Measurements from ENCODE around the gene KCNMA1.
"Not testable (repeated sequence)": the region's sequence is repeated elsewhere in the genome, so short reads cannot be mapped to it uniquely, and the experiment has no call there.

Gene KCNMA1

DNA sequence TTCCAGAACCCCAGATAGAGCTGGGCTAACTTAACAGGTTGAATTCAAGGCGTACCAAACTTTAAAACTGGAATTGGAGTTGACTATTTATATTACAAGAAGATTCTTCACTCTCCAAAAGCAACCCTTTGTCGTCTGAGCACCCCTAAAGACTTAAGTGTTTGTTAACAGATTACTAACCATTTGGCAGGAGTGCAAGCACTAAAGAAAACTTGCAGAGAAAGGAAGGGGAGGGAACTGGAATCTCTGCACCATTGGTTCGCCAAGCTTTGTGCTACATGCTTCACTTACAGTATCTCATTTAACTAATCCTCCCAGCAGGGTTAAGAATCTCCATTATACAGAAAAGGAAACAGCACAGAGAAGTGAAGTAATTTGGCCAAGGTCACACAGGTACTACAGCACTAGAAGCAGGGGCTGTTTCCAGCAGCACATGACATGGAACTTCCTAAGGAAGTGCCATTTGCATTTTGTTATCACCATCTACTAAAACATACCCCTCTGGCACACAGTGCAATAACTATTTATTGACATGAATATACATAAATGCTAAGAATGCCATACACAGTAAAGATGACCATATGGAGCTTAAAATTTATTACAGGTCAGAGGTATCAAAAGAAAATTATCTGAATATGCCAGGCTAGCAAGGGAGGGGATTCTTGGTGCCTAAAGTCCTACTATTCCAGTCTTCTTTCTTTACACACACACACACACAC is 201.2 kb downstream of the KCNMA1 start:
- DNase-seq: no peak

DNA sequence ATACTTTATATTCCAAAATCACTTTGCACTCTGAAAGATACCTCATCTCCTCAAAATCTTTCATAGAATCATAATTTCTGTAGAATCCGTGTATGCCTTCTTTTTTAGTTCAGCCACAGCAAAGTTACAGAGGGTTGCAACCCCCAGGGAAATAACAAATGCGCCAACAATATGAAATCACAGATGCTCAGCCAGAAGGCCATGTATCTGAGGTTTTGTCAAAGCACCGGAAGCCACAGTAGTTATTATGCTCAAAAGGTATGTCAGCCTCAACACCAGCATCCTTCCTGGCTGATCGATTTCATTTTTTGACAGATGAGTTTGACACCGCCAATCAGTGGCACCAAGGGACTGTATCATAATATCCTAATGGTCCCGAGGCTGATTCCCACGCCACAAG is 204.1 kb downstream of the KCNMA1 start:
- no peak for DNase-seq

DNA sequence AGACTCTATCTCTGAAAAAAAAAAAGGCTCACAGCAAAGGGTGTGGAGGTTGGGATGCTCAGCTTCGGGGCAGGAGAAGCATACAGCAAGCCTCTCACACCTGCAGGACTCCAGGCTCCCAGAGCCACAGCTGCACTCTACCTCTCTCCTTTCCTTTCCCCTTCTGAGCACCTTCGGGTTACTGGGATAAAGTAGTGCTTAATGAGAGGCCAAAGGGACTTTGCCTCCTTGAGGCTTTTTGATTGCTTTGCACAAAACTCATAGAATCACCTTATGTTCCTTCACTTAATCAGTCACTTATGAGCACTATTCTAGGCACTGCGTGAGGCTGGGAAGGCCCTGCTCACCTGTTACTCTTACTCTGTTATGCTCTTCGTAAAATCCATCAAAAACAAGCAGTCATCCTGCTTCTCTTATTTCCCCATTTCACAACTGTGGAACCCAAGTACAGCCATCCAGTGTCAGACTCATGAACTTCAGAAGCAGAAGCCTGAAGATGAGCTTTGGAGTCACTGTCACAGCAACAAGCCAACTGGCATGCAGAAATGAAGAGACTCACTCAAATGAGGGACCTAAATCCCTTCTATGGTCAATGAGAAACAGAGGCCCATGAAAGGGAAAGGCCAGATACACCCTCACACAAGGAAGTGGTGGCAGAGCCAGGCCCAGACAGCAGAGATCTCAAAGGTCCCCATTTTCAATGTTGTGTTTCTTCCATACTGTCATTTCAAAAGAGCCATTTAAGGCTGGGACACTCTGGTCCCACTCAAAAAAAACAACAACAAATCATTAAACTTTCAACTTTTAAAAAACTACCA is 205.4 kb downstream of the KCNMA1 start:
- DNase-seq: no peak

DNA sequence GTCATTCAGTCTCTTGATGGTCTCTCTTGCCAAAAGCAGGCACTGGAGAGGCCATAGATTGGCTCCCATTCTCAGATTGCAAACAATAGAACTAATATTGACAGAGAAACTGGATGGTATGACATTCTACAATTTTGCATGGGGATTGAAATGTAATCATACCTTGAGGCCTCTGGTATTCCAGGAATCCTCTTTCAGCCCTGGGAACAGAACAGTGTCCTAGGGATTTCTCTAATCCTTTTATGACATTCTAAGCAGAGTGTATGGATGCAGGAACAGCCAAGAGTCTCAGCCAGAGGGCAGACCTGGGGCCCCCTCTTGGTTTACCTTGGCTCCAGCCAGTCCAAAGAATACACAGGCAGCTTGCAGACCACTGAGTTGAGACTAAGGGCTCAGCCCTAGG is 206.4 kb downstream of the KCNMA1 start:
- no peak for DNase-seq

DNA sequence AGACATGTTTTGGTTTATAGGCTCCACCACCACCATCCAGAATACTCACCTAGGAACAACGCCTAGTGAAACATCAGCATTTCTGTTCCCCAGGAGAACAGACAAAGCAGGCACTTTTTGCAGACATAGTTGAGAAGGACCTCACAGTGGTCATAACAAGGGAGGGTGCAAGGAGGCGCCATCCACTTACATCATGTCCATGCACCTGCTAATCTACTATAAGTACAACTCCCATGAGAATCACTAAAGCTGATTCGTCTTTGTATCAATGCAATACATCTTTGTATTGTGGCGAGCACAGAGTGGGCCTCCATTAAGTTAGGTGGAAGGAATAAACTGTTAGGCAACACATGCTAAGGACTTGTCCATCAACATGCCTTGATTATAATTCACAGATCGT is 207.1 kb downstream of the KCNMA1 start:
- no peak for DNase-seq

DNA sequence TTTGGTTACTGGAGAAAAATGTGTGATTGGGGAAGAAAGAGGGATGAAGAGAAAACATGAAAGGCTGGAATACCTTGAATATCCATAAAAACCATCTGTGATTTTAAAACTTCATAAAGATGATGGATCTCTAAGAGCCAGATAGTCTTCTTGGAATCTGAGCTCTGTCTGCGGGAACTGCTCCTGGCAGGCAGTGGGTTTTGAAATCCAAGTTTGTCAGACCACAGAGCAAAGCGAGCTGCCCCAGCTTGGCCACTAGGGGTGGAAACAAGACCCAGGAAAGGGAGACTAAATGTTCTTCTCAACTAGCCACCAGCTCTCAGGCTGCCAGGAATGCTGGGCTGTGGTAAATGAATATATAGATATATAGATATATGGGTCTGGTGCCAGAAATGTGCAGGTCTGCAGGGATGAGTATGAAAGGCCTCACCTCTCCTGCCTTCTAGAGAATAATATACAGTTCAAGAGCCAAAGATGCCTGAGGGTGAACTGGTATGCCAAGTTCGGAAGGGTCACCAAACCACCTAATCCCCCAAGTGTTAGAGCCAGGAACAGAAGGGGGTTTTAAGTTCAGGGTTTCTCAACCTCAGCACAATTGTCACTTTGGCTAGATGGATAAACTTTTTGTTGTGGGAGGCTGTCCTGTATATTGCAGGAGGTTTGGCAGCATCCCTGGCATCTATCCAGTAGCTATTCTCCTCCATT is 208.8 kb downstream of the KCNMA1 start:
- no peak for DNase-seq

DNA sequence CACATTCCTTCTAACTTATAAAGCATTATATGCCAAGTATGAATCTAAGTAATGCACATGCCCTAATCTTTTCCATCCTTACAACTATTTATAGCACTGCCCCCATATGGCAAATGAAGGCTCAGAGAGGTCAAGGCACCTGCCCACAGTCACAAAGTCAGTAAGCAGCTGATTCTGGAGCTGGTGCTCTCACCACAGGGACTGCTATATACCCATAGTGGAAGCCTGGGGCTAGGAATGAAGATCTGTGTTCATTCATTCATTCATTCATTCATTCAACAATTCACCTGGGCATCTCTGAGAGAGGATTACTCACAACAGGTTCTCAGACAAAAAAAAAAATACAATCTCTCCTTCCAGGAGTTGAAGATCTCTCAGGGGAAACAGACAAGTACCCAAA is 213.4 kb downstream of the KCNMA1 start:
- no peak for DNase-seq

DNA sequence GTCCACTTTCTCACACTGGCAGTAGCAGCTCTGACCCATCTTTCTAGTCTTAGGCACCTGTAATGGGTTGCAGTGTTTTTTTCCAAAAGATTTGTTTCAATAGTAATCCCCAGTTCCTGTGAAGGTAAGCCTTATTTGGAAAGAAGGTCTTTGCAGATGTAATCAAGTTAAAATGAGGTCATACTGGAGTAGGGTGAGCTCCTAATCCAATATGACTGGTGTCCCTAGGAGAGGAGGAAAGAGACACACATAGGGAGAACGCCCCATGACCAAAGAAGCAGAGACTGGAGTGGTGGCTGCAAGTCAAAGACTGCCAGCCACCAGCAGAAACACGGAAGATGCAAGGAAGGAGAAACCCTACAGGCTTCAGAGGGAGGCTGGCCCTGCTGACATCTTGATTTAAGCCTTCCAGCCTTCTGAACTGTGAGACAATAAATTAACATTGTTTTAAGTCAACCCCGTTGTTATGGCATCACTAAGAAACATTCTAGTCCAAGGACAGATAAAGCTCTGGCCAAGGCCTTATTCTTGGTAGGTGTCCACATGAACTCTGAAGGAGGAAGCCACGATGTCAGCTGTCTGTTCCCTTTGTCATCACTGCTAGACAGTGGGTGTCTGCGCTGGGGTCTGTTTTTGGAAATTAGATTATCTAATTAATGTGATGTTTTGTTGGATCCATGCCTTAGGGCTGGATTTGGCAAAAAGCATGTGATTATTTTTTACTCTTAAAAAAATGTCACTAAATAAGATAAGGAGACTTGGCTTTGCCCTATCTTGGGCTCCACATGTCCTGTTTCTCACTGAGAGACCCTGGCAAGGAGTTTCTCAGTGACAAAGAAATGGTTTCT is 214.9 kb downstream of the KCNMA1 start:
- DNase-seq: no peak

DNA sequence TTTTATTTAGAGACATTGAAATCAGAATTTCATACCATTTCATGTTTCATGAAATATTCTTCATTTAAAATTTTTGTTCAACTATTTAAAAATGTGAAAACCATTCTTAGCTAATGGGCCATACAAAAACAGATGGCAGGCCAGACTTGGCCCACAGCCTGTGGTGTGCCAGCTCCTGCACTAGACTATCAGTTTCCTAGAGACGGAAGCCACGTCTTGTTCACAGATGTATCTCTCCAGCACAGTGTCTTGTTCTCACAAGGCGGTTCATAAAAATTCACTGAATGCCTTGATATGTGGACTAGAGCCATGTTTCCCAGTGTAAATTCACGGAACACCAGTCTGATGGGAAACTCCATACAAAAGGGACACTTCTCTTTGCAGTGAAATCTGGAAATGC is 216.0 kb downstream of the KCNMA1 start:
- no peak for DNase-seq

DNA sequence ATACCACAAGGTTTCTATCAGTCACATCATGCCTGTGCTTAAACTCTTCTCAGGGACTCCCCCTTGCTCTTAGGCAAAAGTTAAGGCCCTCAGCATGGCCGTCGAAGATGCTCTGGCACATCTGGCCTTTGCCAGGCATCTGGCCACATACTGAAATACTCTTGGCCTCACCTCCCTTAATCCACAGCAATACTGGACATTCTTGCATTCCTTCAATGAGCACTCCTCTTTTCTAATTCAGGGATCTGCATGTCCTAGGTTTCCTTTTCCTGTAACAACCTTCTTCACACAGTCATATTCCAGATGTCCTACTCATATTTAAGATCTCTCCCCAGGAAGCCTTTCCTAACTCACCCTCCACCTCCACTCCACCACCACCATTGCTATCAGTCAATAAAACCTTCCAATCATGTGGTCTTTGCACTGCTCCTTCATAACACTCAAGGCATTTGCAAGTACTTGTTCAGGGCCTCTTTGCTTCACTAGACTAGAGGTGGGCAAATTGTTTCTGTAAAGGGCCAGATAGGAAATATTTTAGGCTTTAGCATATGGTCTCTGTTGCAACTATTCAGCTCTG is 216.6 kb downstream of the KCNMA1 start:
- DNase-seq: no peak

DNA sequence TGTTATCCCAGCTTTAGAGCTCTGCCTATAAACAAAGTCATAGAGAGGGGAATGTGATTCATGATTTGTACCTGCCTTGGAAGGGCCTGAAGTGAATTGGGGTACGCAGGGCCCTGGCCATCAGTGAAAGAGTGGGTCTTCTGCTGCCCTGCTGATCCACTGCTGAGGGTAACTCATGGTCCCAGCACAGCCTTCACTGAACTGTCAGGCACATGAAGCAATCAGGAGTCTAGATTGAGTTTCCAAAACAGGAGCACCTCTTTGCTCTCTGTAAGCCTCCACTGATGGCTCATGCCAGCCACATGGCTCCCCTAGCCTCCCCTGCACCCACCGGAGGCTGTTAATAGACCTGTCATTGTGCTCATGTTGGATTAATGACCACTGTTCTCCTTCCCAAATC is 217.6 kb downstream of the KCNMA1 start:
- no peak for DNase-seq

DNA sequence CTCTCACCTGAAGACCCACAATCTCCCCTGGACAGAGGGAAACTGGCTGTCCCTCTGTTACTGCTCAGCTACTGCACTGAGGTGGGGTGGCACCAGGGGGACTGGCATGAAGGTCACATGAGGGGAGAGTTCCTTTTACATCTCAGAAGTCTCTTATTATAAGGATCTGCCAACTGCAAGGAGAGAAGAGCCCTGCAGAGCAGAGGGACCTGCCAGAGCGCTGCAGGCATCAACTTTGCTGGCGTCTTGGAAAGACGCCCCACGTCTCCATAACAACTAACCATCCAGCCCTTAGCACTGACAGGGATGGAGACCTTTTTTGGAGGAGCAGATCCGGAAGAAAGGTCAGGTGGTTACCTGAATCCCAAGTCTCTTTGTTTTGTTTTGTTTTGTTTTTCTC is 218.6 kb downstream of the KCNMA1 start:
- DNase-seq: no peak

DNA sequence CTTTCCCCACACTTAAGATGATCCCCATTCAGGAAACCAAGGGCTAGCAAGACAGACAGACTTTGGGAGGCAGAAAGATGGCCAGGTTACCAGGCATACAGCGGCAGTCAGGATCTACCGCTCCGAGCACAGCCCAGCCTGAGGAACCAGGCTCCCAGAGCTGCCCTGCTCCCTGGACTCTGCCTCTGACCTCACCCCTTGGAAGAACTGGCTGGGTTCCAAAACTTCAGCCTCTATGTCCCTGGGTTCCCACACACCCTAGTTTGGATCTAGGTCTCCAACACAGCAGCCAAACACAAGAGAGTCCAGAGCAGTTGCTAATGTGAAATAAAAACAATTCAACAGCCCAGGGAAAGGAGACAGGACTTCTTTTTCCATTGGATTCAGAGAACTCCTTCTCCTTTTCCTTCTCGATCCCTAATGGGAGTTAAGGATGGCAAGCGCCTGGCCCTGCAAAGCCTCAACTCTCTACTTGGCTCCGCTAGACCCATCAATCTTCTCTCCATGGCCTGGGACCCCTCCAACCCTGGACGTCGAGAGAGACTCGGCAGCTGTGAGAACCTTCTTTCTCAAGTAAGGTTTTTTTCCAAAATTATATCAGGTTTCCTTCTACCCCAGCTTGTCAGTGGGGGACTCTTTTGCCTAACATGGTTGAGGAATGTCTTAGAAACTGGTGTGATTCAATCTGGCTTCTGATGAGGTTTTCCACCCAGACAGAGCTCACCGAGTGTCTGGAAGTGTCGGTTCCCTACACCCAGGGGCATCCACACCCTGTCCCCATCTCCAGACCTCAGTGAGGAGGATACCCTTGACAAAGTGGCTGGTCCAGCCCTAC is 219.6 kb downstream of the KCNMA1 start:
- DNase-seq: no peak

DNA sequence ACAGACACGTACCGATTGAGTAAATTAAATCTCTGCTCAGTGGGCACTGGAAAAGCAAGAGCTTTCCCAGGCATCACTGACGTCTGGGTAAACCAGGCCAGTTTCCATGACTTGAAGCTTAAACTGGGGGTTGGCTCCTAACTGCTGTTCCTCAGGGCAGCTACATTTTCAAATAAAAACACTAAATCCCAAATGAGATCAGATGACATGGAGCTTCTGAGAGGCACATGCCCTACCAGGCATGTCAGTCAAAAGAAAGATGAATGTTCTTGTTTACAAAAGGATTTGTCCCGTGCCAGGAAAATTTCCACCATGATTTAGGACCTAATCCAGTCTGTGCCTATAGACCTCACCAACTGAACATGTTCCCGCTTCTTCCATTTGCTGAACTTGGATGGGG is 220.2 kb downstream of the KCNMA1 start:
- DNase-seq: no peak

DNA sequence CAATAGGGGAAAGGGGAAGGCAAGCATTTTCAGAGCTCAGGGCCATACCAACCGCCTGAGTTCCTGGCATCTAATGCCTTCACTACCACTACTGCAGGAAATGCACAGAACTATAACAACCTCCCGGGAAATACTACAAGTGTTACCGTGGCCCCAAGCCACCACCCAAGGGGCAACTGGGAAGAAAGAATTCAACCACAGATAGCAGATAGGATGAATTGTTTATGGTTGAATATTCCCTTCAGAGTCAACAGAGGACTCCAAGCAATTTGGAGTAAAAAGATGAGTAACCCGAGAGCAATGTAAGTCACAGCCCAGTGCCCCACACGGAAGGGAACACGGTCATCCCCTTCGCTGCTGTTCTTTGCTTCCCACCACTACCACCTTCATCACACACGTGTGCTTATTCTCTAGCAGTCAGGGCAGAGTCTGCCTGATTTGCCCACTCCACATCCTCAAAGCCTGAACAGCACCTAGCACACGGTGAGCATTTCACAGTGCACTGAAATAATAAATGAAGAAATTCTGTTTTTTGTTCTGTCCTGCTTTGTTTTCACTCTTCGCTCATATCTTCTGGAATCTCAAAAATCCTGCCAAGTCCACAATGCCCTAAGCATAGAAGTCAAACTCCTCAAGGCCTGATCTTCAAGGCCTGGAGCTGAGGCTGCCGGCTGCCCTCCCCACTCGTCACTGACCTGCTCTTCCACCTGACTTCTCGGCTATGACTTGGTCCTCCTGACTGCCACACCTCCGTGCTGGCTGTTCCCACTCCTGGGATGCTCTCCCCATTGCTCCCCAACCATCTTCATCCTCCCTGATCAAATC is 221.1 kb downstream of the KCNMA1 start:
- no peak for DNase-seq

DNA sequence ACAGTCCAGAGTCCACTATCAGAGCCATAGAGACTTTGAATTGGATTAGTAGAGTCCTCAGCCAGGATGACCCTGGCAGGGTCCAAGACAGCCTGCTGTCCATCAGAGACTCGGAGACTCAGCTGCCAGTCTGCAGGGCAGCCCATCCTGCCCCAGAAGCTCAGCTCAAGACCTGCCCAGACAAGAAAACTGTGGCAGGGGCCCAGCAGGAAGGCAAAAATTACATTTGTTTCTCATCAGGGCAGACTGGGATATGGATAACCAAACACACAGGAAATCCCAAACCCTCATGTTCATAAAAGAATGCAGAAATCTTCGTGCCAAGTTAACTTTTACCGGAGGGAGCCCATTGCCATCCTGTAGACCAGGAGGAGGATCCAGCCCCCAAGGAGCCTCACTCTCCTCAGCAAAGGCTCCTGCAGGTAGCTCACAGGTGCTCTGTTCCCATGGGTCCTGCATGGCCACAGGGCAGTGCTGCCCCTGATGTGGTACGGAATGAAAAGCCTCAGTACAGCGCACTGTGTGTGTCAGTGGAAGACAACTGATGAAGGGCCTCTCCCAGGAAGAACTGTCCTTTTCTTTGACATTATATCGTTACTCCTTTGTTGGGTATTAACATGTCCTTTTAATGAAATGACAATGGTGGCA is 222.2 kb downstream of the KCNMA1 start:
- DNase-seq: no peak

DNA sequence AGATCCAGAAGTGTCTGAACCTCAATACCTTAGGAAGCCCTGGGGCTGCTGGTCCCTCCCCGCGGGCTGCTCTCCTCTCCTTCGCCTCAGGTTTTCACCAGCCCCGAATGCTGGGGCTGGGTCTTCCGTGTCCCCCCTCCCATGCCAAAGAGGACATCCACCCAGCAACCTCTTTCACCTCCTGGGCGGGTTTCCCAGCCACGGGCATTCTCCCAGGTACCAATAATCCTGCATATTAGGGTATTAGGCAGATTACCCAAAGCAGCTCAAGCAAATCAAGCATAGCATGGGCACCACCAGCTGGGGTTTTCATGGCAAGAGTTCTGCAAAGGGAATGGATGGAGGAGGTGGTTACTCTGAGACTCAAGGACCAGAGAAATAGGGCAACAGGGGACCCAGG is 224.4 kb downstream of the KCNMA1 start:
- no peak for DNase-seq

DNA sequence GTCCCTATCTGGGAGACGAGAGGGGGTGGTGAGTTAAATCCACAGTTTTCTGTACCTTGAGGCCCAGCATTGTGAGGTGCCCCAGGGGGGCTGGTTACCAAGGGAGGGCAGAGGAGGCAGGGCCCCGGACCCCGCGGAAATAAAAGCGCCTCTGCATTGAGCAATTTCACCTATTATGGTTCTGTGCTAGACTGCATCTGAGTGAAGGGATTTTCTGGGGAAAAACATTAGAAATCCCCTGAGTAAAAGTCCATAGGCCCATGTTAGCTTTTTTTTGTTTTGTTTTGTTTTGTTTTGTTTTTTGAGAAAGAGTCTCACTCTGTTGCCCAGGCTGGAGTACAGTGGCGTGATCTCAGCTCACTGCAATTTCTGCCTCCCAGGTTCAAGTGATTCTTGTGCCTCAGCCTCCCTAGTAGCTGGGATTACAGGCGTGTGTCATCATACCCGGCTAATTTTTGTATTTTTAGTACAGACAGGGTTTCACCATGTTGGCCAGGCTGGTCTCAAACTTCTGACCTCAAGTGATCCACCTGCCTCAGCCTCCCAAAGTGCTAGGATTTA is 225.0 kb downstream of the KCNMA1 start:
- DNase-seq: not testable (repeated sequence)

DNA sequence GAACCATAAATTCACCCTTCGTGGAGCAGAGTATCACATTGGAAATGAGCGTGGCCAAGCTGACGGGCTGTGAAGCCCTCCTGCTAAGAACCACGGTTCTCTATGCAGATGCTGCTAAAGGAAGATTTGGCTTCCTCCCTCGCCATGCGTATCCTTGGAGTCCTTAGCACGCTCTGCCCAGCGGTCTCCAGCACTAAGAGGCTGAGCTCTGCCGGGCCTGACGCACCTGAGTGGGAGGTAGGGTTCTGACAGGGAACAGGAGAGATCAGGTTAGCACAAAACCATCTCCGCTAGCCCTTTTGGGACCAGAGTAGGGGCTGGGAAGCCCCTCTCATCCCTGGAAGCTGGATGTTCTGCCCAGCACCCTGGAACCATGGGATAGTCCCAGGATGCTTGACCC is 225.8 kb downstream of the KCNMA1 start:
- DNase-seq: no peak

DNA sequence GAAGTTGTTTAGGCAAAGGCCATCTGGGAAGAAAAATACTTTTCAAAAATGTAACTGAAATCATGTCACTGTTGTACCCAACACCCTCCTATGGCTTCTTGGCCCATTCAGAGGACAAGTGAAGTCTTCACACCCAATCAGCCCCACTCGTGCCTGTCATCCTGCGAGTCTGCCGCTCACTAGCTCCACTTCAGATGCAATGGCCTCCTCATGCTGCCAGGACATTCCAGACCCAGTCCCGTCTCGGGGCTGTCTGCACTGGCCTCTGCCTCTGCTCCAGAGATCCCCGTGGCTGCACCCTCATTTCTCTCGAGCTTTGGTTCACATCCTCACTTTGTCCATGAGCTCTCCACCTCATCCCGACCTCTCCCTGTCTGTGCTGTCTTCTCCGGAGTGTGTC is 227.1 kb downstream of the KCNMA1 start:
- DNase-seq: no peak

All from NCI-H526 treated with DMSO at 0.1 percent for 48 hours (cell line).